ENCODE measurements around the gene ZNF454. TPM values are rescaled to one million over a fixed set of nuclear protein-coding genes. Genes with fewer than 3 reads are reported as not detected.

The ZNF454 gene
- total RNA-seq, 1 donor from 2014 or later, result 2.6 TPM

GRCh38 chr5:178990491-178990890, 49.5 kb downstream of the ZNF454 start:
- H3K4me1 ChIP-seq, result peaks cover 4% of the 10 kb centered on the region
- intact Hi-C loops (cut with micrococcal nuclease), result no loop called here
- peaks cover 52% of the 10 kb centered on the region for H3K27me3 ChIP-seq (ENCODE audit: low read depth)
- peaks cover 50% of the 10 kb centered on the region for H3K9me3 ChIP-seq (replicated peaks)
- peaks cover 5% of the 10 kb centered on the region for H3K36me3 ChIP-seq
- H3K4me3 ChIP-seq, result no peak overlapping the region
- H3K27ac ChIP-seq (replicated peaks), result no peak overlapping the region
- no peak for DNase-seq
- TF ChIP-seq CTCF (IDR thresholded peaks at IDR 0.05; ENCODE audit: borderline replicate concordance), result no peak

GRCh38 chr5:178991190-178992145, 50.5 kb downstream of the ZNF454 start:
- Histone ChIP-seq H3K27me3 (ENCODE audit: low read depth) (peaks cover 62% of the 10 kb centered on the region), H3K36me3 (peaks cover 3% of the 10 kb centered on the region), H3K4me1 (peaks cover 4% of the 10 kb centered on the region), H3K9me3 (replicated peaks) (peaks cover 40% of the 10 kb centered on the region), H3K27ac (replicated peaks) (no peak overlapping the region), H3K4me3 (no peak overlapping the region)
- intact Hi-C loops (cut with micrococcal nuclease), result no loop called here
- no peak for TF ChIP-seq CTCF (IDR thresholded peaks at IDR 0.05; ENCODE audit: borderline replicate concordance)
- no peak for DNase-seq

GRCh38 chr5:178992291-178992895, 51.4 kb downstream of the ZNF454 start:
- intact Hi-C loops (cut with micrococcal nuclease), result no loop called here
- TF ChIP-seq CTCF (IDR thresholded peaks at IDR 0.05; ENCODE audit: borderline replicate concordance), result no peak
- H3K9me3 ChIP-seq (replicated peaks), result peaks cover 31% of the 10 kb centered on the region
- DNase-seq, result no peak
- peaks cover 71% of the 10 kb centered on the region for H3K27me3 ChIP-seq (ENCODE audit: low read depth)
- H3K4me3 ChIP-seq, result no peak overlapping the region
- H3K36me3 ChIP-seq, result no peaks in the 10 kb centered on the region
- H3K4me1 ChIP-seq, result peaks cover 4% of the 10 kb centered on the region
- H3K27ac ChIP-seq (replicated peaks), result no peak overlapping the region

- peaks cover 78% of the 10 kb centered on the region for H3K27me3 ChIP-seq (ENCODE audit: low read depth)
- H3K36me3 ChIP-seq, result no peaks in the 10 kb centered on the region
- intact Hi-C loops (cut with micrococcal nuclease), result no loop called here
- no peak for DNase-seq
- no peak for TF ChIP-seq CTCF (IDR thresholded peaks at IDR 0.05; ENCODE audit: borderline replicate concordance)
- no peak overlapping the region for H3K4me3 ChIP-seq
- H3K4me1 ChIP-seq, result peaks cover 4% of the 10 kb centered on the region
- no peak overlapping the region for H3K27ac ChIP-seq (replicated peaks)
- H3K9me3 ChIP-seq (replicated peaks), result peaks cover 23% of the 10 kb centered on the region
These were observed 52.3 kb downstream of the ZNF454 start for GRCh38 chr5:178993236-178993765.

GRCh38 chr5:178993955-178994579, 53.1 kb downstream of the ZNF454 start:
- Histone ChIP-seq H3K4me3 (peak overlapping the region; percentile 33), H3K9me3 (replicated peaks) (peaks cover 15% of the 10 kb centered on the region), H3K4me1 (peaks cover 4% of the 10 kb centered on the region), H3K27me3 (ENCODE audit: low read depth) (peaks cover 86% of the 10 kb centered on the region), H3K36me3 (no peaks in the 10 kb centered on the region), H3K27ac (replicated peaks) (no peak overlapping the region)
- DNase-seq, result no peak
- TF ChIP-seq CTCF (IDR thresholded peaks at IDR 0.05; ENCODE audit: borderline replicate concordance), result no peak
- intact Hi-C loops (cut with micrococcal nuclease), result no loop called here

Data from left ventricle myocardium inferior (tissue), 1 donor.